Omental fat pad (tissue), 4 donors: ENCODE measurements around the gene SLC4A5. TPM values are rescaled to one million over a fixed set of nuclear protein-coding genes. Genes with fewer than 3 reads are reported as not detected.

Experiments used
- ATAC-seq: fragments of 150-250 bp; one replicate; pipeline ENCODE4 v1.9.1; 2016; ENCODE audit warnings: mild to moderate bottlenecking, moderate library complexity; ENCODE audit not compliant: low FRiP score
- DNase-seq: peaks from one replicate; pipeline ENCODE4 v3.0.0-alpha.2; 2019; ENCODE audit warnings: low spot score
- CTCF ChIP-seq, 3 donors: fragments of 450-650 bp; IDR thresholded peaks; one replicate each; pipeline ENCODE4 v1.5.1; 2016 to 2017; ENCODE audit warnings: antibody characterized with exemption in 3 of 3, mild to moderate bottlenecking in 3 of 3, moderate library complexity in 2 of 3
- total RNA-seq, 4 donors: library from RNA; depleted of rRNA; stranded (reverse); fragments of >200 nt; gene quantifications; one replicate each; pipeline ENCODE4 v1.1.0, GENCODE V29; 2016

Gene SLC4A5
- total RNA-seq, 4 donors from 2014 or later: 1.2 to 3.0 (median 1.6) TPM

DNA sequence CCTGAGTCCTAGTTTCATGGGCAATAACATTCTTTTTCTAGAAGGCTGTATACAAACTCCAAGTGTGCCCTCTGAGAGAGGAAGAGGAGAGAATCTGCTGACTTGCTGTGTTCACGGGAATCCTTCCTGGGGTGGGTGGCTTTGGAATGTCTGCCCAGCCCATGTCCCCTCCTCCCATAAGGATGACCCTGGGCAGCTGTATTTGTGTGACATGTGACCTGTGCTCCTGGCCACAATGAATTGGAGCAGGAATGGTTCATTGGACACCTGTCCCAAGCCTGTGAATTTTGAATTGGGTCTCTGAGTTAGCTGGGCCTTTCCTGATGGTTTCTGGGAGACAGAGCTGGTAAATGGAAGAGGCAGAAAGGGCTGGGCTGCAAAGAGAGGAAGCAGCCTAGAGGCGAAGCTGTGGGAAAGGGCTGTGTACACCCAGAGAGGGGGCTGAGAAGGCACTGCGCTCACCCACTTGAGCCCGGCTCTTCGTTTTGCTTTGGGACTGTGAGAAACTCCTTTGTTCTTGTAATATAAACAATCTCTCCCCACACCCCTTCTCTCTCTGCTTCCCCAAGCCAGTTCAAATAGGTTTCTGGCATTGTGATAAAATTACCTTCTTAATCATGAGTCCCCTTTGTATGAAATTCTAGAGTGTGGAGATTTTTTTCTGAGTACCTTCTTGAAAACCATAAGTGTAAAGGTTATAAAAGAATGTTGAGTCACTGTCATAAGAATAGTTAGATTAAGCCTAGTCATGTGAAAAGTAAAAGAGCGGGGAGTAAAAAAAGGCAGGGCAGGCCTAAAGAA, 49.8 kb downstream of the SLC4A5 start:
- no peak for TF ChIP-seq CTCF (IDR thresholded peaks at IDR 0.05)
- no peak for DNase-seq
- no peak for ATAC-seq

- ATAC-seq: no peak
These were observed 50.5 kb downstream of the SLC4A5 start for GRCh38 chr2:74292751-74293150.

DNA sequence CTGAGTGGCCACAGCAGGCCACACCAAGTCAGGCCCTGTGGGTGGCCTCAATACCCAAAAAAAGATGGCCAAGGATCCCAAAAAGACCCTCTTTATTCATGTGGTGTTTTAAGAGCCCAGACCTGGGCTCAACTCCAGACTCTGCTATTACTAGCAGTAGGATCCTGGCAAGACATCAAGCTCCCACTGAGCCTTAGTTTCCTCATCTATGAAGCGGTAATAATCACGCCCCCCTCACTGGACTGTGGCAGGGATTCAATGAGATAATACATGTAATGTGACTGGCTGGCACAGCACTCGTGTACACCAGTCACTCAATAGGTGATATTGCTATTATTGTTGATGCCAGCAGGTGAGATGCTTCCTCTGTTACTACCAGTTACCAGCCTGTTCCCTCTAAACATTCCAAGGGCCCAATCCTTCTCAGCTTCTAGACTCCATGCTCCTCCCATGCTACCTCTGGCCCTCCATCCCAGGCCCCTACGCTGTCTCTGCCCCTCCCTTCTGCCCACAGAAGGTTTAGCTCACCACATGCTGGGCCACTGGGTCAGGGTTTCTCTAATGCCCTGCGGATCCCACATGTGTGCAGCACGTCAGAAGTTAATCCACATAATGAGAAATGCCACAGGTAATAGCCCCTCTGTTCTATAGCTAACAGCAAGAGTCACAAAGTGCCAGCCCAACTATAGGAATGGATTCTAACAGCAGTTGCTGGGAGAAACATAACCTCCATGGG, 51.2 kb downstream of the SLC4A5 start:
- no peak for DNase-seq
- ATAC-seq: no peak
- no peak for TF ChIP-seq CTCF (IDR thresholded peaks at IDR 0.05)

More at GRCh38 chr2:74292751-74293150, 50.5 kb downstream of the SLC4A5 start:
- DNase-seq: no peak
- TF ChIP-seq CTCF (IDR thresholded peaks at IDR 0.05): no peak

- ATAC-seq (no peak), DNase-seq (no peak)
- TF ChIP-seq CTCF (IDR thresholded peaks at IDR 0.05): no peak
These were observed 52.0 kb downstream of the SLC4A5 start for GRCh38 chr2:74291218-74291544.

GRCh38 chr2:74290466-74291217, 52.6 kb downstream of the SLC4A5 start:
- TF ChIP-seq CTCF (IDR thresholded peaks at IDR 0.05): no peak
- no peak for DNase-seq
- ATAC-seq: no peak

DNA sequence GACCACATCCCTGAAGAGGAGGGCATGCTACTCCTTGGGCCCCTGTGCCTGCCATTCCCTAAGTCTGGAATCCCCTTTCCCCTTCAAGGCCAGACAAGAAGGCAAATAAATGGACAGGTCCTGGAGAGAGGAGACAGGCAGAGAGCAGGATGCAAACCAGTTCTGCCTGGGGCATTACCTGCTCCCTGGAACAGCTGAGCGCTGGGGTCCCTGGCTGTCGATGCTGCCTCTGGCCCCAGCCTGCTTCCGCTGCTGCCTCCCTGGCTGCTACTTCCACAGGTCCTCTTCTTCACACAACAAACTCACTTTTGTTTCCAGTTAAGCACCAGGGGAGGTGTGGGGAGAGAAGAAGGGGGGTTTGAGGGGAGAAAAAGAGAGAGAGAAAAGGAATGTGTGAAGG, 53.1 kb downstream of the SLC4A5 start:
- no peak for TF ChIP-seq CTCF (IDR thresholded peaks at IDR 0.05)
- ATAC-seq (no peak), DNase-seq (no peak)
